Thoracic aorta (tissue), 2 donors: ENCODE results near the gene PLXNB1. TPM values are rescaled to one million over a fixed set of nuclear protein-coding genes. Genes with fewer than 3 reads are reported as not detected.

Experiments used
- ATAC-seq: fragments of 150-250 bp; one replicate; pipeline ENCODE4 v1.8.0; 2017; ENCODE audit warnings: low read depth; ENCODE audit not compliant: insufficient number of reproducible peaks, low FRiP score
- DNase-seq: peaks from one replicate; pipeline ENCODE4 v3.0.0-alpha.2; 2020; ENCODE audit warnings: low spot score
- H3K27ac ChIP-seq, 2 donors: fragments of 200-600 bp; sonication (generic); 1 replicate in 1 of 2; 2 replicates in 1 of 2; pipeline ENCODE4 v1.5.1; 2016; ENCODE audit warnings: mild to moderate bottlenecking in 2 of 2, moderate library complexity in 2 of 2
- H3K27me3 ChIP-seq: fragments of 200-600 bp; sonication (generic); replicated peaks from 2 replicates; pipeline ENCODE4 v1.6.0; 2016; ENCODE audit warnings: mild to moderate bottlenecking; ENCODE audit not compliant: insufficient read depth
- H3K36me3 ChIP-seq: fragments of 200-600 bp; sonication (generic); one replicate; pipeline ENCODE4 v1.5.1; 2016
- H3K4me1 ChIP-seq, 2 donors: fragments of 200-600 bp; sonication (generic); 1 replicate in 1 of 2; 2 replicates in 1 of 2; pipeline versions ENCODE4 v1.5.1 to v1.6.0; 2016; ENCODE audit warnings: low read depth in 2 of 2, mild to moderate bottlenecking in 1 of 2; ENCODE audit not compliant: control insufficient read depth in 1 of 2
- H3K4me3 ChIP-seq: fragments of 200-600 bp; sonication (generic); 2 replicates; pipeline ENCODE4 v1.5.1; 2016; ENCODE audit warnings: mild to moderate bottlenecking
- H3K9me3 ChIP-seq: fragments of 200-600 bp; sonication (generic); 2 replicates; pipeline ENCODE4 v1.5.1; 2016
- total RNA-seq, 2 donors: library from RNA; depleted of rRNA; stranded (reverse); fragments of >200 nt; gene quantifications; one replicate each; pipeline versions ENCODE4 v1.1.0 to v1.2.3, GENCODE V29; 2016
- TF ChIP-seq, protein P1 (sequence below): fragments of 200-600 bp; sonication (generic); IDR thresholded peaks from one replicate; pipeline ENCODE4 v1.5.1; 2019; ENCODE audit warnings: antibody characterized with exemption

Gene PLXNB1
- total RNA-seq, 2 donors from 2014 or later, result 177 to 210 TPM

DNA sequence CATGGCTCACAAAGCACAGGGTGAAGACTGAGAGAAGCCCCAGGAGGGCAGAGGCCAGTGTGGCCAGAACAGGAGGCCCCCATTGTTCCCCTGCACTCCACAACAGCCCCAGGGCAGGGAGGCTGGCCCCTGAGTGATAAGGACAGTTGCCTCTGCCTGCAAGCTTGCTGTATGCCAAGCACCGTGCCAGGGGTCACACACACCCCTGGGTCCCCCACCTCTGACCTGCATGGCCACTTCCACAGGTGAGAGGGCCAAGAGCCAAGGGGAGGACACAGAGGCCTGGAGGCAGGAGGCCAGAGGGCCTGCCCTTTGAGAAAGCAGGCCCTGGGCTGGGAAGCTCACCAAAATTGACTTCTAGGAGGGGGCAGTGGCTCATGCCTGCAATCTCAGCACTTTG, 40.4 kb upstream of the PLXNB1 start:
- DNase-seq (no peak), ATAC-seq (no peak)
- H3K4me1 ChIP-seq, result peaks cover 46 to 71% of the 10 kb centered on the region in 2 donors
- TF ChIP-seq, protein P1, sequence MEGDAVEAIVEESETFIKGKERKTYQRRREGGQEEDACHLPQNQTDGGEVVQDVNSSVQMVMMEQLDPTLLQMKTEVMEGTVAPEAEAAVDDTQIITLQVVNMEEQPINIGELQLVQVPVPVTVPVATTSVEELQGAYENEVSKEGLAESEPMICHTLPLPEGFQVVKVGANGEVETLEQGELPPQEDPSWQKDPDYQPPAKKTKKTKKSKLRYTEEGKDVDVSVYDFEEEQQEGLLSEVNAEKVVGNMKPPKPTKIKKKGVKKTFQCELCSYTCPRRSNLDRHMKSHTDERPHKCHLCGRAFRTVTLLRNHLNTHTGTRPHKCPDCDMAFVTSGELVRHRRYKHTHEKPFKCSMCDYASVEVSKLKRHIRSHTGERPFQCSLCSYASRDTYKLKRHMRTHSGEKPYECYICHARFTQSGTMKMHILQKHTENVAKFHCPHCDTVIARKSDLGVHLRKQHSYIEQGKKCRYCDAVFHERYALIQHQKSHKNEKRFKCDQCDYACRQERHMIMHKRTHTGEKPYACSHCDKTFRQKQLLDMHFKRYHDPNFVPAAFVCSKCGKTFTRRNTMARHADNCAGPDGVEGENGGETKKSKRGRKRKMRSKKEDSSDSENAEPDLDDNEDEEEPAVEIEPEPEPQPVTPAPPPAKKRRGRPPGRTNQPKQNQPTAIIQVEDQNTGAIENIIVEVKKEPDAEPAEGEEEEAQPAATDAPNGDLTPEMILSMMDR, result no peak
- no peaks in the 10 kb centered on the region for H3K9me3 ChIP-seq
- H3K27me3 ChIP-seq, result no peaks in the 10 kb centered on the region
- peak overlapping the region; percentile 1 to 51 for H3K27ac ChIP-seq
- H3K36me3 ChIP-seq, result peaks cover 20% of the 10 kb centered on the region
- no peak overlapping the region for H3K4me3 ChIP-seq

GRCh38 chr3:48469046-48469915, 39.4 kb upstream of the PLXNB1 start:
- Histone ChIP-seq H3K27ac (peak overlapping the region; percentile 94 to 98), H3K27me3 (no peaks in the 10 kb centered on the region), H3K4me3 (no peak overlapping the region), H3K4me1 (peaks cover 51 to 78% of the 10 kb centered on the region in 2 donors), H3K9me3 (no peaks in the 10 kb centered on the region), H3K36me3 (peaks cover 20% of the 10 kb centered on the region)
- no peak for DNase-seq
- ATAC-seq, result no peak
- TF ChIP-seq, protein P1, result no peak

- no peaks in the 10 kb centered on the region for H3K9me3 ChIP-seq
- peak overlapping the region; percentile 94 to 98 for H3K27ac ChIP-seq
- peaks cover 20% of the 10 kb centered on the region for H3K36me3 ChIP-seq
- ATAC-seq (no peak), DNase-seq (no peak)
- no peaks in the 10 kb centered on the region for H3K27me3 ChIP-seq
- no peak overlapping the region for H3K4me3 ChIP-seq
- TF ChIP-seq, protein P1, result no peak
- peaks cover 51 to 72% of the 10 kb centered on the region in 2 donors for H3K4me1 ChIP-seq
These were observed 38.4 kb upstream of the PLXNB1 start for GRCh38 chr3:48468329-48468731.

DNA sequence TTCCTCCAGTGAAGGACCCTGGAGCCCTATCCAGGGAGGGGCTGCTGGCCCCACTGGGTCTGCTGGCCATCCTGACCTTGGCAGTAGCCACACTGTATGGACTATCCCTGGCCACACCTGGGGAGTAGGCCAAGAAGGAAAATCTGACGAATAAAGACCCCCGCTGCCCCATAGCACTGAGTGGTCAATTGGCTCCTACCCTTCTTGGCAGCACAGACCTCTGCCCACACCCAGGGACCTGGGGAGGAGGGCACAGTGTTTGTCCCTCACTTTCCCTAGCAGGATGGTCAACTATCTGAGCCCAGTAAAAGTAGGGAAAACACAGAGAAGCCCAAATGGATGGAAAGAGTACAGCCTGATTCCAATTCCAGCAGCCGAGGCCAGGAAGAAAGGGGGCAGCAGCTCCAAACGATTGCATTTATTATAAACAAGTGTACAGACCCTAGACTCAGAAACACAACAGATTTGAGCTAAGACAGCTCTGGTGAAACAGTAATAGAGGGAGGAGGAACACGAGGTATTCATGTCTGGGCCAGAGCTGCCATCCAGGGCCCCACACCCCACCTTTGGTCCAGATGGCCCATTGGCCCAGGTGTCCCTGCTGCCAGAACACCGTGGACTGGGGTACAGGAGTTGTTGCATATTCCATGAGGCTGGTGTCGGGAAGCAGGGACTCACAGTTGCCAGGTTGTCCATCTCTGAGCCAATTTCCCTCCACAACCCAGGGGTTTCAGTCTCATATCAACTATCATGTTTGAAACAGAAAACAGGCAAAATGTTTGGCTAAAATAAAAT, 37.8 kb upstream of the PLXNB1 start:
- no peaks in the 10 kb centered on the region for H3K27me3 ChIP-seq
- DNase-seq (no peak), ATAC-seq (no peak)
- peaks cover 20% of the 10 kb centered on the region for H3K36me3 ChIP-seq
- peaks cover 51 to 70% of the 10 kb centered on the region in 2 donors for H3K4me1 ChIP-seq
- TF ChIP-seq, protein P1, result no peak
- H3K27ac ChIP-seq, result peak overlapping the region; percentile 94 to 98
- H3K9me3 ChIP-seq, result no peaks in the 10 kb centered on the region
- H3K4me3 ChIP-seq, result peak overlapping the region; percentile 72

DNA sequence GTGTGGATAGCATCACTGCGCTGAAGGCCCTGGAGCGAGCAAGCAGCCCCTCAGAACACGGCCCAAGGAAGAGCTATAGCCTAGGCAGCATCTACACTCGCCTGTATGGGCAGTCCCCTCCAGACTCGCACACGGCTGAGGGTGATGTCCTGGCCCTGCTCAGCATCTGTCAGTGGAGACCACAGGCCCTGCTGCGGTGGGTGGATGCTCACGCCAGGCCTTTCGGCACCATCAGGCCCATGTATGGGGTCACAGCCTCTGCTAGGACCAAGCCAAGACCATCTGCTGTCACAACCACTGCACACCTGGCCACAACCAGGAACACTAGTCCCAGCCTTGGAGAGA, 37.2 kb upstream of the PLXNB1 start:
- Histone ChIP-seq H3K27me3 (no peaks in the 10 kb centered on the region), H3K4me1 (peaks cover 51 to 67% of the 10 kb centered on the region in 2 donors), H3K4me3 (peak overlapping the region; percentile 72), H3K36me3 (peaks cover 20% of the 10 kb centered on the region), H3K9me3 (no peaks in the 10 kb centered on the region), H3K27ac (peak overlapping the region; percentile 94 to 98)
- no peak for DNase-seq
- ATAC-seq, result no peak
- TF ChIP-seq, protein P1, result no peak
